HPDE6-E6E7 (cell line): Measurements from ENCODE around the gene VWC2.
A peak's percentile ranks its signal among the peaks of the same experiment; 100 is the strongest.

Source experiments
- DNase-seq: peaks from one replicate; pipeline ENCODE4 v3.0.0; 2011; ENCODE audit warnings: missing footprints; ENCODE audit errors: extremely low spot score

VWC2 gene

GRCh38 chr7:49783446-49783845 lies 10.0 kb downstream of the VWC2 start:
- DNase-seq, result no peak

DNA sequence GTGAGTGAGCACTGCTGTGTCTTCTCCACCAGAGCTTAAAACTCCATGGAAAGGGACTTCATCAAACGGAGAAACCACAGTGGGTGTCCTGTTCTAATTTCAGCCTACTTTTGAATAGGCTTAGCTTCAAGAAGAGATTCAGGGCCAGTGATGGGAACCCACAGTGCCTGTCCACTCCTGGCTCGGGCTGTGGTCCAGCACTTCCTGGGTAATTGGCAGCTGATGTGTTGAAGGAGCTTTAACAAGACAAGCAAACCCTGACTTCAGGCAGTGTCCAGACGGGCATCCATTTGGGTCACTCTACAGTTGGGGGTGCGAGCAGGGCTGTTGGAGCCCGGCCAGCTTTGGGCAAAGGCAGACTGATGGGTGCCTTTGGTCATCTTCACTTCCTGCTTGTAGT lies 14.5 kb downstream of the VWC2 start:
- no peak for DNase-seq

DNA sequence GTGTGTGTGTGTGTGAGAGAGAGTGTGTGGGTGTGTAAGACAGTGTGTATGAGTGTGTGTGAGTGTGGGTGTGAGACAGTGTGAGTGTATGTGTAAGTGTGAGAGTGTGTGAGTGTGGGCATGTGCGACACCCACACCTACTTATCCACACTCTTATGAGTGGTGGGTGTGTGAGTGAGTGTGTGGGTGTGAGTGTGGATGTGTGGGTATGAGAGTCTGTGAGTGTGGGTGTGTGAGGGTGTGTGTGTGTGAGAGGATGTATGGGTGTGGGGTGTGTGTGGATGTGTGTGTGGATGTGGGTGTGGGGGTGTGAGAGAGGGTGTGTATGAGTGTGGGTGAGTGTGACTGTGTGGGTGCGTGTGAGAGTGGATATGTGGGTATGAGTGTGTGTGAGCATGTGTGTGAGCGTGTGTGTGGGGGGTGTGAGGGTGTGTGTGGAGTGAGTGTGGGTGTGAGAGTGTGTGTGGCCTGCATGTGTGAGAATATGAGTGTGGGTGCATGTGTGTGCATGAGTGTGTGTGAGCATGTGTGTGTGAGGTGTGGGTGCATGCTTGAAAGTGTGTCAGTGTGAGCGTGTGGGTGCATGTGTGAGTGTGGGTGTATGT lies 15.1 kb downstream of the VWC2 start:
- no peak for DNase-seq

GRCh38 chr7:49789736-49790135 lies 16.3 kb downstream of the VWC2 start:
- no peak for DNase-seq

DNA sequence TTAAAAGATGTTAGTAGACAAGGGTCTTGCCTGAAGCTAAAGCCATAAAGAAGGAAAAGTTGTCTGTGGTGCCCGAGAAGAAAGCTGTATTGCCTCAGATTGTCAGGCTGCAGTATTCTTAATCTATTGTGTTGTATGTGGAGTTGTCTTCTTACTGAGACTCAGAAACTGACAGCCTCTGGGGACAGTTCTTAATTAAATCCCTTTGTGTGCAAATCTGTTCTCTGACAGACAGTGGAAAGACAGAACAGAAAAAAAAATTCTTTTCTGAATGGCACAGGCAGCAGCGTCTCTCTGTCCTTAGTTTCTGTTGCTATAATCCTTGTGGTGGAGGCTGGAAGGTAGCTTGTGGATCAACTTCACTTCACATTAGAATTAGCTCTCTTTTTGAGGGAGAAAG lies 16.8 kb downstream of the VWC2 start:
- no peak for DNase-seq

DNA sequence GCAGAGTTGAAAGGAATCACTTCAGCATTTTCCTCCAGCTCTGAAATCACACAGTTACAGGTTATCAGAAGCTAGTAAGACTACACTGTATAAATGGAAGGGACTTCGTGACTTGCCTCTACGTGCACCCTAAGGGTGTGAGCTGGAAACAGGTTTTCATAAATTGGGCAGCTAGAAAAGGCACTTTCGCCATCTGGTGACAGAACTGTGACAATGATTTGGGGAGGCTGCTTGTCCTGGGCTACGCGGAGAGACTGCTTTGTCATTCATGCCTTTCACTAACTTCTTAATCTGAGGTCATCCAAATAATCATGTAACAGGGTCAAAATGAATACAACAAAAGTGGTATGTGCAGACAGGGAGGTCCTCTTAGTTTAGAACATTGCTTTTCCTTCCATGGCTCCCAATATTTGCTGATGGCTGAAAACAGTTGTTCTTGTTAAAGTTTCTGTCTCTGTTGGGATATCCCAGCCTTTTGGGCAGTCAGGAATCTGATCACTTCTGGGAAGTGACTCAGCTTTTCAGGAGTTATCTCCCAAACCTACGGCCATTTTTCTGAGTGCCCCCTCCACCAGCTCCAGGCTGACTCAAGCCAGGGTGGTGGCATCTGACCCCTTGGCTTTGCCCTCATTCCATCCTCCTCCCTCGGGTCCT lies 17.8 kb downstream of the VWC2 start:
- peak; percentile 14 for DNase-seq

DNA sequence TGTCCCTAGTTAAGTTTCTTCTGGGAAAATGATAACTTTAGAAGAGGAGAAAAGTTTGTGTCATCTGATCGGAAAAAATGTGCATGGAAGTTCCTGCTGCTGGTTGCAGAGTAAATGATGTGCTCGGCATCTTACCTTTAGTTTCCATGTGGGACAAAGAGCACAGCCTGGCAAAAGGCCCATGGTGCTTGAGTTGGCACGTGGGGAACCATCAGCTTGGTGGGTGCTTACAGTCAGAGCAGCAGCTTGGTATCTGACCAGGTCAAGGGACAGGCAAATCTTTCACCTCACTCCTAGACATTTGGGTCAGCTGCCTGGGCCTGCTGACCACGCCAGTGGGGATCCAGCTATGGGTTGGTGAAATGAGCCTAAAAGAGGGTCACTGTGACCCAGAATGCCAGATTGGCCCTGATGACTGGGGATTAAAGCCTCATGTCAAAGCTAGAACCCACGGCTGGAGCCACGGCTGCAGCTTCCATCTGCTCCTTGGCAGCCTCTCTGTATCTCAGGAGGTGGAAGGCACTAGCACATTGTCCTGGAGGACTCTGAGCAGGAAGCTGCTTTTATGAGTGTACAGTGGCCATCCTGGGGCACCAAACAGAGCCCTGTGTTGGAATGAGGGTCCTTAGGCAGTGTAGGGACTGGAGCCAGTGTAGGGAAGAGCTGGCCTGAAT lies 24.7 kb downstream of the VWC2 start:
- no peak for DNase-seq

- DNase-seq, result no peak
Measured at GRCh38 chr7:49800031-49800430, 26.6 kb downstream of the VWC2 start.

DNA sequence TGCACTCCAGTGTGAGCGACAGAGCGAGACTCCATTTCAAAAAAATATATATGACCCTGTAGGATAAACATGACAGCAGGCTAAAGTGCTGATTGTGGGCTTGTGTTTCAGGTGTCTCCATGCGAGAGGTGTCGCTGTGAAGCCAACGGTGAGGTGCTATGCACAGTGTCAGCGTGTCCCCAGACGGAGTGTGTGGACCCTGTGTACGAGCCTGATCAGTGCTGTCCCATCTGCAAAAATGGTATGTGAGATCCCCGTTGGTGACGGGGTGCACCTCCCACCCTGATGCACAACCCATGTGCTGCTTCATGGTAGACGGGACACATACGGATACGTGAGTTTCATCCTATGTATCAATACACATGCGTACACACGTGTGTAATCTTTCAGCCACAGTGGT lies 29.2 kb downstream of the VWC2 start:
- DNase-seq, result no peak

DNA sequence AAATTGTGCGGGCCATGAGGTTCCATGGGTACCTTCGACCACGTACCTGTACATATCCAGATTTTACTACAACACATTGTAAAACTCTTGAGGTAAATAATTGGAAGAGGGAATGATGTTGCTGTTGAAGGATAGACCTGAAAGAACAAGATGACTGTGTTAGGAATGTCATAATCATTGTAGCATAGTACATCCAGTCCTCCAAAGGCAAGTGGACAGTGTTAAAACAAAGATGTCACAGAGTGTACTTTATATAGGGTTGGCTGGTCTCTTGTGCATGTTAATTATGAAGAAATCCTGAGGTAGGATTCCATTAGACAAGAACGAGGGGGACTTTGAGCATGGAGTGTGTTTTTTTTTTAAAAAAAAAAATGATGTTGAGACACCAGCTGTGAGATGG lies 30.4 kb downstream of the VWC2 start:
- DNase-seq, result no peak

- DNase-seq, result no peak
Measured at GRCh38 chr7:49805371-49806007, 32.1 kb downstream of the VWC2 start.

DNA sequence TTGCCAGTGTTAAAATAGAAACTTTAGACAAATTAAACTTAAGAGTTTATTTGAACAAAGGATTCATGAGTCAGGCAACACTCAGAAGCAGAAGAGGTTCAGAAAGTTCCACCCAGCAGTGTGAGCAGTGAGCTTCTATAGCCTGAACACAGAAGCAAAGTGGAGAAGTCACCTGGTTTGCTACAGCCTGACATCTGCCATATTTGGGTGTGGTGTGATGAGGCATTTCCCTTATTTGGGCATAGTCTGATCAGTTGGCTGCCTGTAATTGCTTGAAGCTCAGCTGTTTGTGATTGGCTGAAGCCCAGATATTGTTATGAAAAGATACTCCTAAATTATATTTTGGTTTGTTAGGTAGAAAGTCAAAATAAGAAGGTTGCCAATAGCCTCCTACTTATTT lies 39.1 kb downstream of the VWC2 start:
- DNase-seq, result no peak

DNA sequence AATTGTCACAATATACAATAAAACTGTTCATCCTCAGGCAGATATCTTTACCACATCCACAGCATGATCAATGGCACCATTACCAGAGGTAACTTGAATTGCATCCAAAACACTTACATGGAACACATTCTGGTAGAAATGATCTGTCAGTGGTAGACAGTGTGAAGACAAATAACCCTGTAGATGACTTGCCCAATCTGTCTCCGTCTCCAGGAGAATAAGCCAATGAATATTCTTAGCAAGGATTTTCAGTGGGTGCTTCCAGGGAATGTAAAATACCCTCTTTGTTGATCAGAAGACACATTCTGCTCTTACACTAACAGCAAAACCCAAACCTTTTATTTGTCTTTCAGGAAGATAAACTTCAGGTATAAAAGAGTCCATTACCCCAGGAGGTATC lies 43.8 kb downstream of the VWC2 start:
- no peak for DNase-seq

DNA sequence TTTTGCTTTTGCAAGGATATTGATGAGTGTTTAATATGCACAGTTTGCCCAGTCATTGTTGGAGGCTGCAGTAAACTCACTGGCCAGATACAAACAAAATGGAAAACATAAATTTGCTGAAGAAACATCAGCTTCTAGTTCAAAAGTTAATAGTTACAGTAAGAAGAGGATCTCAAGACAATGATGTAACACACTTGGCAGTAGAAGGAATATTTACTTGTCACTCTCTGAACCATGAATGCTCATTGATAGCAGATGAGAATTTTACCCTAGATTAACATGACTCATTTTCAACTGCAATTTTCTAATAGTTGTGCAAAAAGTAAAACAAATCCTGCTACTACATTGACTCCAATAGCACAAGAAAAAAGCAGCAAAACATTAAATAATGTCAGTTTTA lies 47.7 kb downstream of the VWC2 start:
- DNase-seq, result no peak

DNA sequence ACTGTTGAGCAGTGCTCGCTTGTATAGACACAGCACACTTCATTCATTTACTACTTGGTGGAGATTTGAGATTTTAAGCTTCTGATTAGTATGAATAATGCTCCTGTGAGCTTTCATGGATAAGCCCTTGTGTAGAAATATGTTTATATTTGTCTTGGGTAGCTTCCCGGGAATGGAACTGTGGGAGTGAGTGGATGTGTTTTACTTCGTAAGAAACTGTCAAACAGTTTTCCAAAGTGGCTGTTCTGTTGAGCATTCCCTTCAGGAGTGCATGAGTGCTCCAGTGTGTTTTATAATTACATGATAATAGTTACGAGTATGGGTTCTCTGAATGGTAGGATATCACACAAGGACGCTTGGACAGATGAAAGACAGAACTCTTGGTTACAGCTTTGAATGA lies 49.4 kb downstream of the VWC2 start:
- no peak for DNase-seq

DNA sequence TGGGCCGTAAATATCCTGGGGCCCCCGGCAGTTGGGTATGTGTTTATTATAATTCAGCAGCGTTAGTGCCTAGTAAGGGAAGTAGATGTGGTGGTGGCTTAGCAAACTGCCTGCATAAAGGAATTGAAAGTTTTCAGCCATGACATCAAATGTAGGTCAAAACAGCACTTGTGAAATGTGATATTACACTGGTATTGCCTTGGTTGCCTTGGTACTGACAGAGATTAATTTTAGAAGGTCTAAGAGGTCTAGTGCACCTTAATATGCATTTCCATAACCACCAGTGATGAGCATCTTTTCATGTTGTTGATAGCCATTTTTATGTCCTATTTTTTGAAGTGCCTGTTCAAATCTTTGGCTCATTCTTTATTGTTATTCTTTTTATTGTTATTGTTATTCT lies 50.1 kb downstream of the VWC2 start:
- no peak for DNase-seq

GRCh38 chr7:49839863-49840645 lies 66.6 kb downstream of the VWC2 start:
- no peak for DNase-seq

- DNase-seq, result no peak
Measured at GRCh38 chr7:49840751-49841405, 67.4 kb downstream of the VWC2 start.

GRCh38 chr7:49845626-49846025 lies 72.2 kb downstream of the VWC2 start:
- DNase-seq, result no peak

DNA sequence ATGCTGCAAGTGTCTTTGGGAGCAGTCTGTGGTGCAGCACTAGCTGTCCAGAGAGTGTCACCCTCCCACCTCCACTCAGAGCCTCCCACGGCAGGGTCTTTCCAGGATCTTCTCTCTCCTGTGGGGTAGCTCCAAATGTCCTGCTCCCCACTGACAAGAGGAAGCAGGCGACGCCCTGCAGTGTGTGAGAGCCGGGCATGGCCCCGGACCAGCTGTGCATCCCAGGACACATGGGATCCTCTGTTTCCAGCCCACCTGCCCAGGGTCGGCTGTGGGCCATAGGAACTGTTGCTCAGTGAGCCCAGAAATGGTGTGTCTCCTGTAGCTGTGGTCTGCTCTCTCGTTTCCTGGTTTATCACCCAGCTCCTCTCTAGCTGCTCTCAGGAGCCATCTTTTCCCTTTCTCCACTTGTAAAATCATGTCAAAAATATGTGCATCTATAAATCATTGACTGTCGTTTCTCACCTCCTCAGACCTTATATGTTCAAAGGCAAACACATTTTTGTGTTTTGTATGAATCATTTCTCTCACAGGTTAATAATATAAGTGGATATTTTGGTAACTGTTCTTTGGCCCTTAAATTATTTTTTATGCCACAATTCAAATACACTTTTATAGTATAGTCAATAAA lies 74.9 kb downstream of the VWC2 start:
- DNase-seq, result no peak
